ENCODE measurements around the gene SDC1.

Gene SDC1

GRCh38 chr2:20182241-20182931, 42.5 kb downstream of the SDC1 start:
- no peak for DNase-seq

GRCh38 chr2:20181761-20182160, 43.2 kb downstream of the SDC1 start:
- DNase-seq = no peak

DNA sequence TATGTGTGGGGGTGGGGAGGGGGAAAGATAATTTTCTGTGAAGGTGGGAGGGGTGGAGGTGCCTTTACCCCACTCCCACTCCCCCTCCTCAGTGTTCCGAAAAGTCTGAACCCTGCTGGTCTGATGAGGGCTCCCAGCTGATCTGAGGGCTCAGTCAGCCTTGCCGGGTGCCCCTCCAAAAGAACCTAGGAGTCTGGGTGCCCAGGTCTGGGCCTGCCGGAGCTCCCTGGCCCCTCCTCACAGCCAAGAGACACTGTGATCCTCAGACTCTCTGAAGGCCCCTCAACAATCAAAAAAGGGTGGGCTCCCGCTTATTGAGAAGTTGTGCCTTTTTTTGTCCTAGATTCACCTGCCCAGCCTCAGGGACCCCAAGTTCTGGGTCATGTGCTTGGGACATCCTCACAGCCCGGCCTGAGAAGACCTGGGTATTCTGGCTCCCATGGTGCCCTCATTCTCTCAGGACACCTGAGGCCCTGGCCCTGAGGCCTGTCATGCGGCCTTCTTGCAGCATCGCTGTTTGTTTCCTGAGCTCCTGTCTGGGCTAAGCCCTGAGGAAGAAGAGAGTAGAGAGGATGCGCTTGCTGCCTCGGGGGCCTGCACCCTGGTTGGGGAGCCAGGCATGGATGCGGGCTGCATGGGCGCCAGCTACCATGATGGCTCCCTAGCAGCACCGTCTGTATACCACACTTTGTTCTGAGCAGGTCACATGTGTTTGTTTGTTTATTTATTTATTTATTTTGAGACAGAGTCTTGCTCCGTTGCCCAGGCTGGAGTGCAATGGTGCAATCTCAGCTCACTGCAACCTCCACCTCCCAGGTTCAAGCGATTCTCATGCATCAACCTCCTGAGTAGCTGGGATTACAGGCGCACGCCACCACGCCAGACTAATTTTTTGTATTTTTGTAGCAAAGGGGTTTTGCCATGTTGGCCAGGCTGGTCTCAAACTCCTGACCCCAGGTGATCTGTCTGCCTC, 44.0 kb downstream of the SDC1 start:
- no peak for DNase-seq

- no peak for DNase-seq
Observed at GRCh38 chr2:20179755-20180594, 45.0 kb downstream of the SDC1 start.

DNA sequence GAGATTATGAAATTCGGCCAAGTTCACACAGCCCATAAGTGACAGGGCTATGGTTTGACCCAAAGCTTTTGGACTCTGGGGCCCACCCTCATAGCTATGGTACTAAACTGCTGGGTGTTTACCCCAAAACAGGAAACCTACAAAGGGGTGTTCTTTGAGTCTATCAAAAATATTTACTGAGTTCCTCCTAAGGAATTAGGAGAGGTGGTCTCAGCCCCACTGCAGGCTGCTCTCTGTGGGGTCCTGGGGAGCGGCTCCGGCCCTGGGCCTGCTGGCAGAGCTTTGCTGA, 45.5 kb downstream of the SDC1 start:
- DNase-seq = no peak

DNA sequence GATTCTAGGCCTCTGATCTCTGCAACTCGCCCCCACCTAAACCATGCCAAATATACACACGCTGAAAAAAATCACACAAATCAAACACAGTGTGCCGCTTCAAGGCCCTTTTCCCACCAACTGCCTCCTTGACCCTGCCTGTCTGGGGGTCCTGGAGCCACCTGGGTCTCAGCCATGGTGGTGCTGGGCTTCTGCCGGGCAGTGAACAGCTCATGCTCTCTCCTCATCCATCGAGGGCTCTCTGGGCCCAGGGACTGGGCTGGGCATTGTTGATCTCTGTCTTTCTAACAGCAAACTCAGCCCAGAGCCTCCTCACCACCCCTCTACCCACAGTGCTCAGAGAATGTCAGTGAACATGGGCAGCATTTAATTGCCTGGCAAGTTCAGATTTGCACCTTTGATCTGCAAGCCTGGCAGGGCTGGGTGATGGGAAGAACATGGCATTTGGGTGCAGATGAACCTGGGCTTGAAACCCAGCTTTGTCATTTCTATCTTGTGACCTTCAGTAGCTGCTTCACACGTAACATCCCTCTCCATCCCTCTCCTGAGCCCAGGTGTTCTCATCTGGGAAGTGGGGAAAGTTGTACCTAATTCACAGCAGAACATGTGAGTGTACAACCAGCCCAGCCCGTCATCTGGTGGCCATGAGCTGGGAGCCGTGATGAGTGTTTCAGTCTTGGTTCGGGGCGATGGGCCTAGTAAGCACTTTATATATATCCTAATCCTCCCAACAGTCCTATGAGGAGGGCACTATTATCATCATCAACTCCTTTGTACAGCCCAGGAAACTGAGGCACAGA, 46.1 kb downstream of the SDC1 start:
- no peak for DNase-seq

GRCh38 chr2:20178249-20178607, 46.7 kb downstream of the SDC1 start:
- DNase-seq = no peak

DNA sequence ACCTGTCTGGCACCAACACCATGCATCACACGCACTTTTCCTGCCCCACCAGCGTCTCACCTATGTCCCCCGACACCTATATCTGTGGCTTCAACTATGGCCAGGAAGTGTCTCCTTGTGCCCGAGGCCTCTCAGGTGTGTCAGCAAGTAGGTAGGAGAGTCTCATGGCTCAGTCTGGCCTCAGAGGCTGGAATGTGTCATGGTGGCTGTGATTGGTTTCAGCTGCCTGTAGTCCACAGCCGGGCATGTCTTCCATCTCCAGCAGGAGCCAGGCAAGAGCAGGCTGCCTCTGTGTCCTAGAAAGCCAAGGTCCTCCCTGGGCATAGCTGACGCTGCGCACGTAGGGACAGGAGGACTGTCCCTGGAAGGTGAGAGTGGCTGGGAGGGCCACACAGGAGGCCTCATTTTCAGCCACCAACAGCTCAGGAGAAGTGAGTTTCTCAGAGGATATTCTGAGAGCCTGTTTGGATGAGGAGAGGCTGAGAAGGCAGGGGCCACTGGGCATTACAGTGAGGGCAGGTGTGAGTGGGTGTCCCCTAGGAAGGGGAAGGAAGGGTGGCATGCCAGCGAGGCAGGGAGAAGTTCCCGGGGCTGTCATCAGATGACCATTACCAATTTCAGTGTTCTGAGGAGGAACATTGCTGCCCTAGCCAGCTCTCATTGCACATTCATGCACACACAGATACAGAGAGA, 47.2 kb downstream of the SDC1 start:
- no peak for DNase-seq

DNA sequence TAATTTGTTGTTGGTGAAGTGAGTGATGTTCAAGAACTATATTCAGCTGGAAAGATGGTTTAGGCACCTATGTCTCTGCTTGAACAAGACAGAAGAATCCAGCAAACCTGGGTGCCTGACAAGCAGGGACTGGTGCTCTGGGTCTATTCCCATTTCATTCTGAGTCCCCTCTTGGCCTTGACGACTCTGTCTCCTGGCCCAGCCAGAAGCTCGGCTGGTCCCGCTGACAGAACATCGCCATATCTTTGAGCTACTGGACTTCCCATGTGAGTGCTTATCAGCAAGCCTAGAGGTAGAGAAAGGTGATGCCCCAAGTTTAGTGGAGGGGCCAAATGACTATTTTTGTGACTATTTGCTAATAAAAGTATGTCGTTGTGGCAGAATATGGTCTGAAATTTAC, 48.2 kb downstream of the SDC1 start:
- no peak for DNase-seq

- no peak for DNase-seq
Observed at GRCh38 chr2:20175931-20176330, 49.0 kb downstream of the SDC1 start.

GRCh38 chr2:20175267-20175666, 49.7 kb downstream of the SDC1 start:
- no peak for DNase-seq

GRCh38 chr2:20174410-20174809, 50.5 kb downstream of the SDC1 start:
- DNase-seq = no peak

DNA sequence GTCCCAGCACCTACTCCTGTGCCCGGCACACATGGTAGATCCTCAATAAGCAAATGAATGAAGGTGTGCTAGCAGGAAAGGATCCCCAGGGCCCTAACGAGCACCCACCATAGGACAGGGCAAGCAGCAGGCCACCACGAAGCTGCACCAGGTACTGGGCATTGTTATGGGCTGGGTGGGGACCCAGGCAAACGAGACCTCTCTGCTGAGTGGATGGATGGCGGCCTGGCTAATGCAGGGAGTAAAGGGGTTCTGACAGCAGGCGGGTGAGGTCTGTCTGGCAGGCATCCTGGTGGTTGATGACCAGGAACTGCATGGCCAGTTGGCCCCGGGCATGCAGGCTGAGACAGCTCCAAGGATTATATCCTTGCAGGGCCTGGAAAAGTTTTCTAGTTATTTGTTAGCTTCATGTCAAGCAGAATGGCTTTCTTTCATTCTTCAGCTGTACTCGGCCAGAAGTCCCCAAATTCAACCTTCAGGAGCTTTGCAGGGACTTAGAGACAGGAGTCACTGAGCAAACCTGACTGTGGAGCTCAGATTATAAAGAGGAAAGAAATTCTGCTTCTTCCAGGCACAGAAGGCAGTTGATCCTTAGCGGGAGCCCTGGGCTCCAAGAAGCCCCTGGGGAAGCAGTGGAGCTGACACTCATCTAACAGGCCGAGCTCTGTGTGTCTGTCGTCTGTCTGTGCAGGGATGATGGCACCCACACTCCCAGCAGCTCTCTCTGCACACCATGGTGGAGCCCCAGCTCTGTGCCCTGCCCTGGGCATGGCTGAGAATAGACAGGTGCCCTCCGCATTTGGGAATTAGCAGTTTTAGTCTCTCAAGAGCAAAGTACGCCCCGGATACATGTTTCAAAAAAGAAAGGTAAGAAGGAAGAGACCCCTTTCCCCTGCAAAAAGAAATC, 51.2 kb downstream of the SDC1 start:
- DNase-seq = no peak

- DNase-seq = no peak
Observed at GRCh38 chr2:20173064-20173463, 51.9 kb downstream of the SDC1 start.

- no peak for DNase-seq
Observed at GRCh38 chr2:20172273-20173055, 52.5 kb downstream of the SDC1 start.

- DNase-seq = no peak
Observed at GRCh38 chr2:20171445-20171977, 53.4 kb downstream of the SDC1 start.

DNA sequence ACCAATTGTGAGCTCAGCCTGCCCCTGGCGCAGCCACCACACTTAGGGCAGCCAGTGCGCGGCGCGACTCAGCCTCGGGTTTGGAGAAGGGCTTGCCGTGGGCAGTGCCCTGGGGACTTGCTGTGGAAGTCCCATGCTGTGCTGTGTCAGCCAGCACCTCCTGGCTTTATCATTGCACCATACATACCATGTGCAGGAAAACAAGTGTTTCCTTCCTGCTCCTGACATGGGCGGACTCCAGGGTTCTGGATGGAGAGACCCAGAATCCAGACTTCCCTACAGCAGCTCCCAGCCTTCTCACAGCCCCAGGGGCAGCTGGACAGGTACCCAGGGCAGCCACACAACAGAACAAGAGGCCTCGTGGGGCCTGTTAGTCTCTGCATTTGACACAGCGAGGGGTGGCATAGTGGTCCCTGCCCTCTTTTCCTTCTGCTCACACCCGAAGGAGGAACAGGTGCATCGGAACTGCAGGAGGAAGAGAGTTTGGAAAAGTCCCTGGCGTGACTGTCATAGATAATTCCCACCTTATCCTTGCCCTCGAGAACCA, 54.2 kb downstream of the SDC1 start:
- DNase-seq = no peak

- no peak for DNase-seq
Observed at GRCh38 chr2:20169796-20170703, 54.9 kb downstream of the SDC1 start.

Data from NCI-H748 treated with DMSO at 0.1 percent for 48 hours (cell line).